Activated T-cell treated with anti-CD3 and anti-CD28 coated beads for 24 hours (primary cell): Measurements from ENCODE around the gene STK24.
"Not testable (repeated sequence)": the region's sequence is repeated elsewhere in the genome, so short reads cannot be mapped to it uniquely, and the experiment has no call there.

Experiments
- DNase-seq: peaks from one replicate; pipeline ENCODE4 v3.0.0-alpha.2; 2020; ENCODE audit warnings: low read depth

The STK24 gene

DNA sequence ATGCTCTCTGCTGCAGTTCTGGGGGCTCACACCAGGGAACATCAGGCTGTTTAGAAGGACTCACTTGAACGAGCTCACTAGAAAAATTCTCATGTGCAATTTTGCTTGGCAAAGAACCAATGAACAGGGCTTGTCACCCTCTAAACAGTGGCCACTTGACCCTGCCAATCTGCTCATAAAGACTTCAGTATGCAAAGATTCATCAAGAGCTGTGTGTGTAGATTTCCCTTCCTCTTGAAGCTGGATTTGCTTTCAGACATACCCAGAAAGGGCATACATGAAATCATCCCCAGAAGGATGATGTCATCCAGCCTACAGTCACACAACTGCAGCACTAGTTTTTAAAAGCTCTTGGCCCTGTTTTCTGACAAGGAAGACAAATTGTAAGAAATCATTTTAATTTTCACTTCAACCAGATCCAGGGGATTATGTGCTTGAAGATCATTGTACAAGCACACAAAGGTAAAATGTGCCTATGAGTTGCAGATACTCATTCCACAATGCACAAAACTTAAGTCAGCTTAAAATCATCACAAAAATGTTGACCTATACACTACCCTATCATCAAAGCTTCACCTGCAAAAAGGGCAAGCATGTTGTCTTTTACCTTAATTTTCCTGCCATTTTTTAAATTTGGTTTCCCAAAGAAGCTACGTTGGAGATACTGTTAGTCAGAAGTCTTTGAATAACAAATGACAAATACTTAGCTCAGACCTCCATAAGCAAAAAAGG is 5.2 kb upstream of the STK24 start:
- DNase-seq: no peak

- no peak for DNase-seq
These were observed 4.5 kb upstream of the STK24 start for GRCh38 chr13:98581381-98581780.

DNA sequence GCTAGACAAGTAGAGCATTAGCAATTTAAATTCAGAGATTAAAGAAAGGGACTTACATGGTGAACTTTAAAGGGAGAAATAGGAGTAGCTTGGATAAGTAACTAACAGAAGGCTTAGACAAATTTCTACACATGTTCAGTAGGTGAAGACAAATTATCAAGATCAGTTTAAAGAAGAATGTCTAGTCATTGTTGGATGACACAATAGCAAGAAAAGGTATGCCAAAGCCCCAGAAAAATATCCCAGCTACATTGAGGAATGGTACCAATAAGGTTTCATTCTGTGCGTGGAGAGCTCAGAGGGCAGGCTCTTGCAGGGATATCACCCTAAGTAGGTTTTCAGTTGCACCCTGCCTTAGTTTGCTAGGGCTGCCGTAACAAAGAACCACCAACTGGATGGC is 3.5 kb upstream of the STK24 start:
- no peak for DNase-seq

- no peak for DNase-seq
These were observed 954 bp upstream of the STK24 start for GRCh38 chr13:98577836-98578285.

DNA sequence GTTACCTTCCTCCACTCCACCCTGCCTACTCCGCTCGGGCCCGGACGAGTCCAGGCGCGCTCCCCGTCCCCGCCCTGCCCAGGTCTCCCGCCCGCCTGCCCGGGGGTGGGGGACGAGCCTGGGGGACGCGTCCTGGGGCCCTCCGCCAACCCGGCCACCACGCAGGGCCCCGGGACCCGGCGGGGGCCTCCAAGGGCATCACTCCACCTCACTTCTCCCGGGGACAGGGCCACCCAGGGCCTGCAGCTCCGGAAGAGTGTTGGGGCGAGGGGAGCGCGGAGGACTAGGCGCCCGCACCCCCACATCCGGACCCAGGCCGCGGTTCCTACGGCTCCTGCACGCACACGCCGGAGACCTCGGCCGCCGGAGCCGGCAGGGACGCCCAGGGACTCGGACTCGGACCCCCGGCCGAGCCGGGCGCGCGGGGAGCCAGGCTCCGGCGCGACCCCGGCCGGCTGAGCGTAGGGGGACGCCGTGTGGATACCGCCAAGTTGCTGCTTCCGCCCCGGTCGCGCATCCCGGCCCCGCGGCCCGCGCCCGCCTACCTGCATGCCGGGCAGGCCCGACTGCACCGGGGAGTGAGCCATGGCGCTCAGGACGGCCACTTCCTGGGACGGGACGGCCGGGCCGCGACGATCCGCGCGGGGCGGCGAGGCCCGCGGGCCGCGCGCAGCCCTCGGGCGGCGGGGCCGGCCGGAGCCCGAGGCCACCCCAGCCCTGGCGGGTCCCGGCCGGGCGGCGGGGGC is 534 bp downstream of the STK24 start:
- DNase-seq: no peak

DNA sequence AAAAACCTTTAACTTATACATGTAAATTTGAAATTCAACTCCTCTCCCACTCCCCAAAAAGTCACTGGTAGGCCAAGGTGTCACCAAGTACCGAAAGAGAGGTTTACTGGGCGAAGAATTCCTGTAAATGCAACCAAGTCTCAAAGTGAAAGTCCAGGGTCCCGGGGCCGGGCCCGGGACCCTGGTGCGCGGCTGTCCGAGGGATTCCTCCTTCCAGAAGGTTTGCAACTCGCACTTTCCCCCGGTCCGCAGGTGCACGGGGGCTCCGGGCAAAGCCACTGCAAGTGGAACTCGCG is 1.1 kb downstream of the STK24 start:
- no peak for DNase-seq

GRCh38 chr13:98575009-98575903 is 1.7 kb downstream of the STK24 start:
- DNase-seq: no peak

DNA sequence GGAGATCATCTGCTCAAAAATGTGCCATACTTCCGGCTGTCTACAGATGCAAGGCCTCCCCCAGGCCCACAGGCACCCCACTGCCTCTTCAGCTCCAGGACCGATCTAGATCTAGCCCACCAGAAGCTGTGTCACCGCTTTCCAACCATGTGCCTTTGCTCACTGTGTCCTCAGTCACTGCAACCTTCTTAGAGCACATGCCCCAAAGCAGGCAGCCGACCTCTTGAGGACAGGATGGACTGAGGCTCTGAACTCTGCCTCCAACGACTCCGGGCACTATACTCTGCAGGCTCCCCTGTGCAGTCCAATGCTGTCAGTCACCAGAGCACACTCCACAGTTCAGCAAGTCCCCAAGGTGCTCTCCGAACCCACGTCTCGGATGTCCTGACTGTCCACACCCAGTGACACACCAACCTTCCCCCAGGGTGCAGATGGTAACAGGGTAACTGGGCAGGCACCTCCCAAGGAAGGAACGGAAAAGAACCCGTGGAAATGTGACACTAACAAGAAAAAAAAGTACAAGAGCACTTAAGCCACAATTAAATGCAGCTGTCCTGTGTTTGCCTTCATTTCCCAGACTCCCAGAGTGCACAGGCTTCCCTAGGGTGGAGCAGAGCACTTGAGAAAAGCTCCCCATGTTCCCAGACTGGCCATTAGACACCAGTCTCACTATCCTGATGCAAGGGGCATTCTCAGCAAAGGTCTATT is 4.8 kb downstream of the STK24 start:
- no peak for DNase-seq

- DNase-seq: no peak
These were observed 6.0 kb downstream of the STK24 start for GRCh38 chr13:98570929-98571372.

- not testable (repeated sequence) for DNase-seq
These were observed 7.2 kb downstream of the STK24 start for GRCh38 chr13:98569494-98570367.

- DNase-seq: no peak
These were observed 8.0 kb downstream of the STK24 start for GRCh38 chr13:98568918-98569317.

GRCh38 chr13:98567140-98567539 is 9.8 kb downstream of the STK24 start:
- no peak for DNase-seq

- no peak for DNase-seq
These were observed 11.0 kb downstream of the STK24 start for GRCh38 chr13:98565726-98566565.

GRCh38 chr13:98564204-98564603 is 12.7 kb downstream of the STK24 start:
- no peak for DNase-seq

- DNase-seq: no peak
These were observed 13.8 kb downstream of the STK24 start for GRCh38 chr13:98563071-98563470.

GRCh38 chr13:98559169-98559568 is 17.7 kb downstream of the STK24 start:
- no peak for DNase-seq

DNA sequence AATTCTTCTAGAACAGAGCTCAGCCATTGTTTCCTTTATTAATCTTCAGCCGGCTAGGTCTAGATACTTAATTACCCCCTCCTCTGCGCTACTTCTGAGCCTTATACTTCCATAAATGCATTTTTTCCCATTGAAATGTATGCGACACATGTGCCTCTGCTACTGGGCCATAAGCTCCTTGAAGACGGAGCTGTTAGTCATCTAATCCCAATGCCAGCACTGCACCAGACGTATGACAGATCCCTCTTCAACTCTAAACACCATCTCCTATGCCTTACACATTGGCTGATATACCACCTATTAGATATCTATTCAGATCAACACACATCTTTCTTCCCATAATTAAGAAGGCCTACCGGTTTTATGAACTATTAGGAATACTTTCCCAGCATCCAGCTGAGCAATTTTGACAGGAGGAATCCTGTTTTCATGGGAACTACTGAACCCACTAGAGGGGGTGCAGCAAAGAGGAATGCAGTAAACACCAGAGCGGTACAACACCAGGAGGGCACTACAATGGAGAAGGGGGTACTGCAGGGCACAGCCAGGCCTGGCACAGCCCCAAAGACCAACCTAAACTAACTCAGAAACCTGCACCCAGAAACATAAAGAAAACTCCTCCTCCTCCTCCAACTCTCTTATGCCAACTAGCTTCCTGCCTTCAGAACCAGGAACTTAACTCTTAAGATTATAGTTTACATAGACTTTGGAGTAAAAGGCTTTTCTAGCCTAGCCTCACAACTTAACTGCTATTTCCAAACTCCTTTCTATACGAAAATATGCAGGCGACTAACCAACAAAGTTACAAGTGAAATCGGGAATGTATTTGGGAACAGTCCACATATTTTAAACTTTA is 18.7 kb downstream of the STK24 start:
- no peak for DNase-seq

- no peak for DNase-seq
These were observed 19.8 kb downstream of the STK24 start for GRCh38 chr13:98556968-98557631.
